Fibroblast of skin of left quadriceps (primary cell): ENCODE data around the gene ADAM15.
A peak's percentile ranks its signal among the peaks of the same experiment; 100 is the strongest.

ENCODE experiments used
- DNase-seq, 2 experiments: peaks; one replicate each; pipeline ENCODE4 v3.0.0-alpha.2; 2013; ENCODE audit warnings: low read depth in 2 of 2

Gene ADAM15

GRCh38 chr1:155050560-155051341 lies at the start of gene ADAM15:
ADAM15 (plus strand) TSS chr1:155051316; CDS start chr1:155051387, 71 bp downstream.
- peak in 1 of 2 experiments; percentile 20 for DNase-seq

DNA sequence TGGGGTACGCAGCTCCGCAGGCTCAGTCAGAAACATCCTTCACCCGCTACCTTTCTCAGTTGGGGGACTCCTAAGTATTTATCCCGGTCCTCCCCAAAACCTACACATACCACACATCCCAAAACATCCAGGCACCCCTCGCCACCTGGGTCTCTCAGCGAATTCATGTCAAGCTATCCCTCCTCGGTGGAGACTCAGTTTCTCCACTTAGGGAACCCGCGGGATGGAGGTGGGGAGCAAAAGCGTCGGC lies 49.8 kb upstream of the ADAM15 start:
- no peak for DNase-seq

- DNase-seq, result peak; percentile 97 to 98
These were observed 49.2 kb upstream of the ADAM15 start for GRCh38 chr1:155001675-155002463.

DNA sequence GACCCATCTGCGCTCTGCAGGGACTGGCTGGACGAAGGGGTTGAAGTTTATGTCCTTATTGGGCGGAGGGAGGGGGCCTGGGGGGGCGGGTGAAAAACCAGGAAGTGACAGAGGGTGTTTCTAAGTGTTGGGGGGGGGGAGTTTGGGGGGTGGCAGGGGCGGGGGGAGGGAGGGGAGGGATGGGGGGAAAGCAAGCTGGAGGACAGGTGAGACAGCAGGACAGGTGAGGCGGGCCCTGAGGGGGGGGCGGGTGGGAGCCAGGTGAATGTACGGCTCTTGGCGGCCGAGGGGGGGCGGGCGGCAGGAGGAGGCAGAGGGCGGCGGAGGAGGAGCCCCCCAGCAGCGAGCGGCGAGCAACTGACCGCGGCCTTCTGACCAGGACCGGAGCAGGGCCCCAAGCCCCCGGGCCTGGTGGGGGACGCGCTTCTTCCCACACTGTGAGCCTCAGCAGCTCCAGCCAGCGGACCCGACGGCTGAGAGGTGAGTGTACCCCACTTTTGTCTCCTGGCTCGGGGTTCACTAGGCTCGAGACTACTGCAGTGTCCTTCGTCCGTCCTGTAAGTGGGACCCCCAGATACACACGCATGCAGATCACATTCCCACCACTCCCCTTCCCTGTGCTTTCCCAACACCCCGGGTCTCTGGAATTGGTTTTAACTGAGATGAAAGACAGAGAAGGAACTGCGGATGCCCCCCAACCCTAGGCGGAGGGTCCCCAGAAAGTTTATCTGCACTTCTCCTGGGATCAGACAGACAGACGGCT lies 48.5 kb upstream of the ADAM15 start, which contains the start of gene ZBTB7B:
TSS of gene ZBTB7B (plus strand) at position 339 of the 763 bp plus-strand sequence. CDS start 11,859 bp downstream, outside the sequence.
- no peak for DNase-seq

- DNase-seq, result no peak
These were observed 47.8 kb upstream of the ADAM15 start for GRCh38 chr1:155003227-155003765.

GRCh38 chr1:155003766-155004351 lies 47.3 kb upstream of the ADAM15 start:
- DNase-seq, result no peak

DNA sequence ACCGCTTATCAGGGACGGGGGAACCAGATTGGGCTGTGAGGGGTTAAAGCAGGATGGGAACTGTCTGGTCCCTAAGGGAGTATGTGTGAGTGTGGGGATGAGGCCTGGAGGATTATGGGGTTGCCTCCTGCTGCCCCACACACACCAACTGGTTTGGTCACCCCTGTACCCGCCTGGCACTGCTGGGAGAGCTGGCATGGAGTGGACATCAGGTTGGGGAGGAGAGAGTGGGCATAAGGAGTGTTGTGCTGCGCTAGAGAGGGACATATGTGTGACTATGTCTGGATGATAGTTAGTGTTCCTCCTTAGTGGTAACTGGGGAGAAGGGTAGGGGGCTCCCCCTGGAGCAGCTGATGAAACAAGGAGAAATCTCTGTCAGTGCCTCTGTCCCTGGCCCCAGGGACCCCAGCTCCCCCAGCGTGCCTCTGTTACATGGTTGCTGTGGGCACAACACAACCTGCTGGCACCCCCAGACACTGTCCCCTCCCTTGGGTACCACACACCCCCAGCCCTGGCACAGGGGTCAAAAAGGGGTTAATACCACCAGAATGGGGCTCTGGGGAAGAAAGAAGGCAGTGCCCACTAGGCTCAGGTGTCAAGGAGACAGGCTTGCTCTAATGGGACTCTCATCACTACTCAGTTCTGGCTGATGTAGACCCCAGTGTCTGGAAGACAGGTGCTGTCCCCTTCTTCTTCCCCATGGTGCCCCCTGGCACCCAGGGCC lies 46.6 kb upstream of the ADAM15 start:
- no peak for DNase-seq

DNA sequence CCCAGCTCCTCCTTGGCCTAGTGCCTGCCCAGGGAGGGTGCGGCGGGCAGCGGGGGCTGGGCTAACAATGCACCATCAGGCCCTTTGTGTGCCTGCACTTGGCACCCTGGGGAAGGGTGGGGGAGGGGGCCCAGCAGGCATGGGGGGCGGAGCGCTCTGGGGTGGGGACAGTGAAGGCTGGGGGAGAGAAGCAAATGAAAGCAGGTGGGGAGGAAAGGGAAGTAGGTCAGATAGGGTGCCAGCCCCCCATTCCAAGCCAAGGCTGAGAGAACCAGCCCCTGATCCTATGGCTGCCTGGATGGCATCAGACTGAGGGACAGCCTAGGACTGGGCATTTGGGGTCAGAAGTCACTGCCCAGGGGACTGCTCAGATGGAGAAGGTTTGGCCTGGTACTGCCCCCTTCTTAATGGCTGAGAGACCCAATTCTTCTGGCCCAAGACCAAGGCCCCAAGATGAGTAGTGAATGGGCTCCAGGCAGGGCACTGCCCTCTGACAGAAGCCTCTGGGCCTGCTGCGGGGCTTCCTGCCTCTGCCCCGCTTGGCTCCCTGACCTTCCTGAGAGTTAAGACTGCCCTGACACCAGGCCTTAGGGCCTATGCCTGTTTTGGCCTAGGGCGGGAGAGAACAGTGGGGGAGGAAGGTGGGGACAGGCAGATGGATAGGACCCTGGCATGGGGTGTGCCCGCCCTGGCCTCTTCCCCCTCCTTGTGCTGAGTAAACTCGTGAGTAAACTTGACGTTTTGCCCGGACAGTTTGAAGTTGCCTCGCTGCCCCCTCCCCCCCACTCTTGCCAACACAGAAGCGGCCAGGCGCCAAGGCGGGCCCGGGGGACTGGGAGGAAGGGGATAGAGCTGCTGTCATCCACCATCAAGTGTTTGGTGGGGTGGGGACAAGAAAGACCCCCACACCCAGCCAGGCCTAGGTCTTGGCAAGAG lies 45.8 kb upstream of the ADAM15 start:
- DNase-seq, result no peak

- DNase-seq, result no peak
These were observed 44.5 kb upstream of the ADAM15 start for GRCh38 chr1:155006601-155007101.

DNA sequence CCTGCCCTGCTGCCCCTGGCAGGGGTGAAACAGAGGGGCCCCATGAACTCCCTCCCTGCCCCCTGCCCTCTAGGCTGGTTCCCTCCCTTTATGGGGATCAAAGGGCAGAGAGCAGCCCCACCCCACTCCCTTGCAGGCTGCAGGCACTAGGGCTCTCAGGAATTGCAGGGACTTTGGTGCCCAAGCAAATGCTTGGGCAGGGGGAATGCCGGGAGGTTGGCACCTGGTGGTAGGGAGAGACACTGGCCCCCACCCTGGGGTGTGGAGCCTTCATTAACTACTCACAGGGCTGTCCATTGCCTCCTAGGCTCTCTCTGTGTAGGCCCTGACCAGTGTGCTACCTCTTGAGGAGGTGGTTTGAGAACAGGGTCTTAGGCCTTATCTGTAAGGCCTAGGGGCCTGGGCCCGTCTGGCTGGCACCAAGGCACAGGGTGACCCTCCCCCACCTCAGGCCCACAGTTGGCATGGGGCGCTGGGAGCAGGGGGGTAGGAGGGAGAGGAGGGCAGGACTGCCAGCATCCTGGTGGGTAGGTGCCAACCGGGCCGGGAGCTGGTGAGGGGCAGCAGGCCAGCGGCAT lies 43.8 kb upstream of the ADAM15 start:
- no peak for DNase-seq

GRCh38 chr1:155008015-155008941 lies 42.8 kb upstream of the ADAM15 start:
- DNase-seq, result no peak

DNA sequence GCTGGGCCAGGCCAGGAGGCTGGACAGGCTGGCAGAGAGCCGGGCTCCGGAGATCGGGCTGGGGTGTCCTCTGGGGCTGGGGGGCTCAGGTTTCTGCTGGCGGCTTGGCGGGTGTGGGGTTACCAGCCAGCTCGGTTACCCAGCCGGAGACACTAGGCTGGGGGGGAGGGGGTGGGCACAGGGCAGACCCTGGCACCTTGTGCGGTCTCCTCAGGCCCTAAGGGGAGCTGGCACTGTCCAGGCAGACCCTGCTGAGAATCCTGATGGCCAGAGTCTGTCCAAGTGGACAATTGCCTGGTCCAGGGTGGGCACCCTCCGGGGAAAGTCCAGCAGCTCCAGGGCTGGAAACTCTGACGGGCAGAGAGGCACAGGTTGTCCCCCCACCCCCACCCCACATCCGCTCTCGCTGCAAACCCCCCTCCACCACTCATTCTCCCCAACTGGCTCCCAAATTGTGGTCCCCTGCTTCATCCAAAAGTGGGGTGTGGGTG lies 41.9 kb upstream of the ADAM15 start:
- DNase-seq, result no peak

DNA sequence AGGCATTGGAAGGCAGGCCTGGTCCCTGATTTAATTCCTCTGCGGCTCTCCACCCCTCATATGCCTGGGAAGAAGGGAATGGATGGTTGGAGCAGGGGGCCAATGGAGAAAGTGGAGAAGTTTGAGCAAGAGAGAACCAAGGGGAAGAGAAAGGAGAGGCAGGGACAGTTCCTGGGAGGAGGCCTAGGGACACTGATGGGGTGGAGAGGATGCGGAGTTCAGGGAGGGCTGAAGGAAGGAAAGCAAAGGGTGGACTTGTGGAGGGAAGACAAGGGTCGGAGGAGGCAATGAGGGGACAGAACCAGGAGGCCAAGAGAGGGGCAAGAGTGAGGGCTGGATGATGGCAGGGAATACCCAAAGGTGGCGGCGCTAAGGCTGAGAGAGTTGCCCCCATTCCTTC lies 41.4 kb upstream of the ADAM15 start:
- no peak for DNase-seq

DNA sequence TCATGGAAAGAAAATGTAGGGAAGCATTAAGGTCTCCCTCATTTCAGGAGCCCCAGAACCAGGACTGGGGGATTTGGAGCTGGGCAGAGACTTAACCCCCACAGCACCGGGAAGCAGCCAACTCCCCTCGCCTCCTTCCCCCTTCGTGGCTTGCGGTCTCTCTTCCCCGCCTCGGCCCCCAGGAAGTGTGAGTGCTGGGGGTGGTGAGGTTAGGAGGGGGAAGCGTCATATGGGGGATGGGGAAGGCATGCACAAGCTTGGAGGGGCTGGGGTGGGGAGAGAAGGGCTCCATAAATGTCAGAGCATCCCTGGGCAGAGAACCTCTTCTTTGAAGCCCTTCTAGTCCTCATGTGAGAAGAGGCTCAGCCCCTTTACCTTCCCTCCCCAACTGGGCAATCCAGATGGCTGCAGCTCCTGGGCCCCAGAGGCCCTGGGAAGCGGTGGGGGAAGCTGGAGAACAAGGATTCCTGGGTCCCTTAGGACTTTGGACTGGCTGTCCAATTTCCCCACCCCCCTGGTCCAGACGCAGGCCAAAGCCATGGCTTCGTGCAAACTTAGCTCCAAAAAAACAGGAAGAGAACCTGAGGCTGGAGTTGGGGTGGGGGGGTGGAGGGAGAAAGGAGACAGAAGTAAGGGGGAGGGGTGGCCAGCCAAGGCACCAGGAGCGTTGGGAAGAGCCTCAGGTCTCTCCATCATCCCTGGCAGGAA lies 40.8 kb upstream of the ADAM15 start:
- DNase-seq, result no peak

DNA sequence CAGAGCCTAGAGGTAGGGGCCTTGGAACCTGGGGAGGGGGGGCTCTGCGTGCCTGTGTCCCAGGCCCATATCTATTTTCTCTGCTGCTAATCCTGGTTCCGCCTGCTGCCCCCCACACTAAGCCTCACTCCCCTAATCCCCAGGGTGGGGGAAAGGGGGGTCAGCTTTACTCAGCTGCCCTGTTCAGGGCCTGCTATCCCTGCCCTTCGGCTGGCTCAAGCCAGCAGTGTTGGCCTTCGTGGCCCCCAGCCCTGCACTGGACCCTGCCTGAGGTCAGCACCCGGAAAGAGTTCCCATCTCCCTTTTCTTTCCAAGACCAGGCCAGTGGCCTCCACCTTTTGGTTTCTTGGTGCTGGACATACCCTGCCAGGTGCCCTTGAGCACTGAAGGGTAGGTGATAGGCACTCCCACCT lies 40.1 kb upstream of the ADAM15 start:
- DNase-seq, result no peak

- DNase-seq, result no peak
These were observed 39.6 kb upstream of the ADAM15 start for GRCh38 chr1:155011437-155012025.

DNA sequence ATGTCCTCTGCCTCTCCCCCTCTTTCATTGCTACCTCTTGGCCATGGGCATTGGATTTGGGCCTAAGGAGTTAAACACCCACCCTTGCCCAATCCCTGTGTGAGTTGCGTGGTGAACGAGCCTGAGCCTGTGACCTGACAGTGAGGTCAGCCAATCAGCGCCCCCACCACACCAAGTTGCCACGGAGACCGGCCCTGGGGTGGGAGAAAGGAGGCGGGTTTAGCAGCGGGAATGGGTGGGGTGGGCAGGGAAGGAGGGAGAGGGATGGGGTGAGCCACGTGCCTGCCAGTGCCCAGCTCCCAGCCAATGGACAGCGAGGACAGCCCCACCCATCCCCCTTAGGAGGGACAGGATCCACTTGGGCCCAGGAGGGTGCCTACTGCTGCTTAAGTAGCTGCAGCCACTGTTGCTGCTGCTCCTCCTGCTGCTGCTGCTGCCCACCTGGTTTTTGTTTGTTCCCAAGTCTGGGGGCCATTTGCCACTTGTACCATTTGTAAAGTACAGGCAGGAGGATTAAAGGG lies 39.0 kb upstream of the ADAM15 start:
- DNase-seq, result no peak
